Skeletal muscle tissue (tissue), 4 donors: ENCODE results near the gene SH3GLB1. TPM values are rescaled to one million over a fixed set of nuclear protein-coding genes. Genes with fewer than 3 reads are reported as not detected.

Experiments used
- H3K27ac ChIP-seq: one replicate; pipeline ENCODE4 v1.7.0; 2013; ENCODE audit warnings: mild to moderate bottlenecking, low read depth, low read length, inconsistent platforms
- H3K27me3 ChIP-seq, 3 donors: one replicate each; pipeline ENCODE4 v1.7.0; 2013; ENCODE audit warnings: low read length in 3 of 3; ENCODE audit not compliant: control insufficient read depth in 3 of 3, insufficient read depth in 3 of 3
- H3K36me3 ChIP-seq, 3 donors: one replicate each; pipeline ENCODE4 v1.7.0; 2013; ENCODE audit warnings: low read length in 3 of 3; ENCODE audit not compliant: control insufficient read depth in 3 of 3, insufficient read depth in 3 of 3
- H3K4me1 ChIP-seq, 3 donors: one replicate each; pipeline ENCODE4 v1.7.0; 2013; ENCODE audit warnings: low read length in 3 of 3, mild to moderate bottlenecking in 3 of 3; ENCODE audit not compliant: control insufficient read depth in 3 of 3, insufficient read depth in 3 of 3
- H3K4me3 ChIP-seq, 3 donors: one replicate each; pipeline ENCODE4 v1.7.0; 2013; ENCODE audit warnings: low read length in 3 of 3
- H3K9ac ChIP-seq, 3 donors: one replicate each; pipeline ENCODE4 v1.7.0; 2013; ENCODE audit warnings: low read length in 3 of 3, mild to moderate bottlenecking in 3 of 3, moderate library complexity in 2 of 3, low read depth in 1 of 3
- H3K9me3 ChIP-seq, 3 donors: one replicate each; pipeline ENCODE4 v1.7.0; 2013; ENCODE audit warnings: low read length in 3 of 3; ENCODE audit not compliant: control insufficient read depth in 3 of 3
- total RNA-seq: library from RNA; depleted of rRNA; stranded (reverse); fragments of >200 nt; gene quantifications from one replicate; pipeline ENCODE4 v1.2.3, GENCODE V29; 2014
- donor health status: Osteomylitis.

The SH3GLB1 gene
- total RNA-seq, 1 donor from 2014 or later, result 57.9 TPM

DNA sequence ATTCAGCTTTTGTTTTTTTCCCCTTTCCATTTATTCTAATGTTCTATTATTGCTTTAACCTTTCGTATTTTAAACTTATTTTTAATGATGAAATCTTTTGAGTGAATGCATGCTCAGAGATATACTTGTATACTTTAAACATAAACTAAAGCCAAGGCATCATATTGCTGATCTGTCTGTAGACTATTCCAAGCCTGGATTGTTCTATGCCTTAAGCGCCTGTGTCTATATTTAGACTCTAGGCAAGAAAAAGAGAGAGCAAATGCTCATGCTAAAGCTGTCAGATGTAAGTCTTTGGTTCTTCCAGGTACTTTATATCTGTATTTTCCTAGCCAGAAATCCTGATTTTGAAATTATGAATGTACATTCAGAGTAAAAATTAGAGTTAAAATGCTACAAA lies 14.4 kb downstream of the SH3GLB1 start:
- H3K4me3 ChIP-seq, result peak overlapping the region in 1 of 3 donors; percentile 36
- no peaks in the 10 kb centered on the region for H3K27me3 ChIP-seq
- no peaks in the 10 kb centered on the region for H3K9me3 ChIP-seq
- H3K36me3 ChIP-seq, result peaks cover 3 to 19% (median 18%) of the 10 kb centered on the region in 3 donors
- peaks cover 17 to 31% (median 23%) of the 10 kb centered on the region in 3 donors for H3K4me1 ChIP-seq
- H3K27ac ChIP-seq, result peak overlapping the region; percentile 42
- H3K9ac ChIP-seq, result peak overlapping the region in 2 of 3 donors; percentile 48 to 72

DNA sequence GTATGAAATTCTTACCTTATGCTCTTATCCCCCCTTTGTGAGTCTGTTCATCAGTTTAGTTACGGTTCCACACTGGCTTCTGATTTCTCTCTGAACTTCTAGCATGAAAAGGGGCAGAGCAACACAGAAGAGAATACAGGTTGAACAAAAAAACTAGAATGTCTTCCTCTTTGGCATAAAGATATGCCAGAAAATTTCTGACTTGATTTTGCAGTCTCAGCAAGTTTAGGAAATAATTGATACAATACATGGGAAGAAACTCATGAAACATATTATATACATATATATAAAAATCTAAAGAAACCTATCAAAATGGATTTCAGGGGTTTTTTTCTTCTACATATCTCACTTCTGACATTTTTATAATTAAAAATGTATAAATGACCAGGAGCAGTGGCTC lies 27.0 kb downstream of the SH3GLB1 start:
- Histone ChIP-seq H3K27me3 (no peaks in the 10 kb centered on the region), H3K4me3 (no peak overlapping the region), H3K9me3 (no peaks in the 10 kb centered on the region), H3K4me1 (no peaks in the 10 kb centered on the region), H3K36me3 (peaks cover 15 to 37% (median 30%) of the 10 kb centered on the region in 3 donors), H3K9ac (no peak overlapping the region), H3K27ac (no peak overlapping the region)

DNA sequence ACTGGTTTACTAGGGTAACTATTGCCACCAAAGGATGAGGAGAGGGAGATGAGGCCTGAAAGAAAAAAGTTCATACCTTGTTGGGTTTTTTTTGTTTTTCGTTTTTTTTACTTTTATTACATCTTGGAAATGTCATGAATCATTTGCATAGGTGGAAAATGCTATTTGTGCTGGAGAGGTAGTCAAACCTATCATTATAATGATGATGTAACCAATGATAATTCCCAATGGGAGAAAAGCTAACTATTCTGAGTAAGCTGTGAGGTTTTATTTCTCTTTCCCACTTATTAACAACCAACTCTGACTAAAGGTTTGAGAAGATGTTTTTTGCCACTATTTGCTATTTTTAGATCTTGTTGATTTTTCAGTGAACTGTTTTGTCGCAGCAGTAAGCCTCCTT lies 29.0 kb downstream of the SH3GLB1 start:
- H3K36me3 ChIP-seq, result peaks cover 21 to 48% (median 38%) of the 10 kb centered on the region in 3 donors
- H3K27me3 ChIP-seq, result no peaks in the 10 kb centered on the region
- H3K27ac ChIP-seq, result no peak overlapping the region
- no peaks in the 10 kb centered on the region for H3K4me1 ChIP-seq
- H3K9me3 ChIP-seq, result no peaks in the 10 kb centered on the region
- no peak overlapping the region for H3K4me3 ChIP-seq
- H3K9ac ChIP-seq, result no peak overlapping the region

DNA sequence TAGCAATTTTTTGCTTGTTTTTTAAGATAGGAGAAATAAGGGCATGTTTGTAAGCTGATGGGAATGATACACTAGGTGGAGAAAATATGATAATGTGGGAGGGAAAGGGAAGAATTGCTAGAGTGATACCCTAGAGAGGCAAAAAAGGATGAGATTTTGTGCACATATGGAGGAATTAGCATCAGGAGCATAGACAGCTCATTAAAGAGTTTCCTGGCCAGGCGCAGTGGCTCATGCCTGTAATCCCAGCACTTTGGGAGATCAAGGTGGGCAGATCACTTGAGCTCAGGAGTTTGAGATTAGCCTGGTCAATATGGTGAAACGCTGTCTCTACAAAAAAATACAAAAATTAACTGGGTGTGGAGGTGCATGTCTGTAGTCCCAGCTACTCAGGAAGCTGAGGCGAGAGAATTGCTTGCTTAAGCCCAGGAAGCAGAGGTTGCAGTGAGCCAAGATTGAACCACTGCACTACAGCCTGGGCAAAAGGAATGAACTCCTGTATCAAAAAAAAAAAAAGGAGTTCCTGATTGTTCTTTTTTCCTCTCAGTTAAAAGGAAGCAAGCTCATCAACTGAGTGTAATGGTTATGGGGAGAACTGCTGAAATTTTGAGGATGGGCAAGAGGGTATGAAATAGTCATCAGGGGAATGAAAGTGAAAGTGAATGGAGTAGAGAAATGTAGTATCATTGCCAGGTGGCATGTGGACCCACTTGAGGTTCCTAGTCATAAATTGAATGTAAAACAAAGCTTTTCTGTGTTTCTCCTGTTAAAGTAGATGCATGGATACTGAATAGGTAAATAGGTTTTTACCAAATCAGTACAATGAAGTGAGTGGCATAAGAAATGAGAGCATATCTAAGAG lies 35.5 kb downstream of the SH3GLB1 start:
- peaks cover 0 to 5% (median 0%) of the 10 kb centered on the region in 3 donors for H3K4me1 ChIP-seq
- peaks cover 29 to 65% (median 62%) of the 10 kb centered on the region in 3 donors for H3K36me3 ChIP-seq
- H3K9me3 ChIP-seq, result no peaks in the 10 kb centered on the region
- no peaks in the 10 kb centered on the region for H3K27me3 ChIP-seq
- H3K27ac ChIP-seq, result no peak overlapping the region
- no peak overlapping the region for H3K9ac ChIP-seq
- no peak overlapping the region for H3K4me3 ChIP-seq

DNA sequence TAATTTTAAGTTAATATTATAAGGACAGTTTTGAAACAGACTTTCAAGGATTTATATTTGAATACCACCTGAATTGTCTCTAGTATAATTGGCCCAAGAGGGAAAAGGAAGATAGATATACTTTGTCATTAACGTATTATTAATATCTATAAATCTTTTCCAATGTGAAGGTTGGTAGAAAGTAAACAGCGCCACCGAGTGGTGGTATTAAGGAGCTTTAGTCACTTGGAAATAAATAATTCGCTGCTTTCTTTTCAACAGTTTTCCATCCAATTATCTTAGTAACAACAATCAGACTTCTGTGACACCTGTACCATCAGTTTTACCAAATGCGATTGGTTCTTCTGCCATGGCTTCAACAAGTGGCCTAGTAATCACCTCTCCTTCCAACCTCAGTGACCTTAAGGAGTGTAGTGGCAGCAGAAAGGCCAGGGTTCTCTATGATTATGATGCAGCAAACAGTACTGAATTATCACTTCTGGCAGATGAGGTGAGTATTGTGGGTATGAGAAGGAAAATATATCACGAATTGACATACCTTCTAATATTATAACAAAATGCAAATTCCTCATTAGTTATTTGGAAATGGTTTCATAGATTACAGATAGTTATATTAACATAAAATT lies 37.7 kb downstream of the SH3GLB1 start:
- H3K36me3 ChIP-seq, result peaks cover 12 to 55% (median 52%) of the 10 kb centered on the region in 3 donors
- peaks cover 0 to 5% (median 0%) of the 10 kb centered on the region in 3 donors for H3K4me1 ChIP-seq
- no peak overlapping the region for H3K9ac ChIP-seq
- no peaks in the 10 kb centered on the region for H3K27me3 ChIP-seq
- no peak overlapping the region for H3K4me3 ChIP-seq
- H3K9me3 ChIP-seq, result no peaks in the 10 kb centered on the region
- no peak overlapping the region for H3K27ac ChIP-seq

DNA sequence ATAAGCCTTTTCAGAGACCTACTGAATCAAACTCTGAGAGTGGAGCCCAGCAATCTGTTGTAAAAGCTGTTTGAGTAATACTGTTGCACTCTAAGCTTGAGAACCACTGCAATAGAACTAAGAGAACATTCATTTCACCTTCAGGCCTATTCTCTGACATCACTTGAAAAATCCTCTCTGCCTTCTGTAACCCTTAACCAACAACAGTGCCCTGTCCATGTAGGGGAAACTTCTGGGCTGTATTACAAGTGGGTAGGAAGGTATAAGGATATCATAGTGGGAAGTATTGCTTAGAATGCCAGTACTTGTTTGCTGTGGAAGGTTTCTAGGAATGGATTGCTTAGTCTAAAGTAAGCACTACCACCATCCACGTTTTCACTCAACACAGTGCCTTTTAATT lies 42.9 kb downstream of the SH3GLB1 start:
- Histone ChIP-seq H3K4me3 (no peak overlapping the region), H3K9ac (peak overlapping the region in 1 of 3 donors; percentile 17), H3K27ac (no peak overlapping the region), H3K36me3 (peaks cover 7 to 32% (median 24%) of the 10 kb centered on the region in 3 donors), H3K9me3 (no peaks in the 10 kb centered on the region), H3K4me1 (no peaks in the 10 kb centered on the region), H3K27me3 (no peaks in the 10 kb centered on the region)

DNA sequence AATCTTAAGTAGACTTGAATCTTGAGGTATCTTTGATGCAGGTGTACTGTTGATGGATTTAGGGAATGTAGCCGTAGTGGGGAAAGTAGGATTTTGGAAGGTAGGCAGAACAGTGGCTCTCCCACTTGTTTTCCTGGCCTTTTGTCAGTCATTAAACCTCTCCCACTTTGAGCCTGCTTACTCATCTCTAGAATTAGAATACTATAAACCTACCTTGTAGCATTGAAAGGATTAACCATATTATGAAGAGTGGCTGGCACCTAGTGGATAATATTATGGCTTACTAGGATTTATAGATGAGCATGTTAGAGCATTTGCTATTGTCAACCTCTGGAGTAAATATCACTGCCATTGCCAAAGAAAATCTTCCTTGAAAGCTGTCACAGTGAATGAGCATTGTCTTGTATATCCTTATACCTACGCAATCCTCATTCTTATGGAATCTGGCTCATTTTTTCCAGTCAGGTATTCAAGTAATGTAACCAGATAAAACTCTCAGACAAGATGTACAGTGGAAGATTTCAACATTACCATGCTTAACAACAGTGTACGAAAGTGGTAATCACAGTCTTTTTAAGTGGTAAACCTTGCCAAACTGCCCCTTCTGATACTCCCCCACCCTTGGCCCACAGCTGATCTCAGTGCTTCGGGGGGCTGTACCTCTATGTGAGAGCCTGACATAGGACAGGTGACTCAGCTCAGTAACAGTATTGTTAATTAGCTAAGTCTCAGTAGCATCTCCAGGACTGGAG lies 44.4 kb downstream of the SH3GLB1 start:
- no peak overlapping the region for H3K27ac ChIP-seq
- no peaks in the 10 kb centered on the region for H3K9me3 ChIP-seq
- H3K4me1 ChIP-seq, result peaks cover under 1 to 6% (median 3%) of the 10 kb centered on the region in 3 donors
- H3K36me3 ChIP-seq, result peaks cover 0 to 23% (median 15%) of the 10 kb centered on the region in 3 donors
- H3K27me3 ChIP-seq, result no peaks in the 10 kb centered on the region
- no peak overlapping the region for H3K9ac ChIP-seq
- no peak overlapping the region for H3K4me3 ChIP-seq

DNA sequence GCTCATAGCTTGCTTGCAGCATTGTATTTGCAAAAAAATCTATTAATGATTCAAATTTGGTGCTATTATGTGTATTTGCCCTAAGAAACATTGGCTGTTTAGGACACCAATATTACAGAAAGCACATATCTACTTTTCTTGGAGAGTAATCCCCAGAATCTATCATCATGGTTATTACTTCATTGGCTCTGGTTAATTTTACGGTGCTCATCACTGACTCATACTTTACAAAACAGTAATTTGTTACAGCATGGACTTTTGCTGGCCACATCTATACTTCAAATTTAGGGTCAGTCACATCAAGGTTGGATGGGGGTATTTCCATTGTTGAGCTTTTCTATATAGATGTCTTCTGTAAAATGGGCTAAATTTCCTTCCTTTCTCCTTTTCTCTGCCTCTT lies 45.7 kb downstream of the SH3GLB1 start:
- H3K4me3 ChIP-seq, result no peak overlapping the region
- H3K27ac ChIP-seq, result no peak overlapping the region
- no peaks in the 10 kb centered on the region for H3K27me3 ChIP-seq
- no peak overlapping the region for H3K9ac ChIP-seq
- no peaks in the 10 kb centered on the region for H3K9me3 ChIP-seq
- peaks cover 3 to 16% (median 9%) of the 10 kb centered on the region in 3 donors for H3K4me1 ChIP-seq
- H3K36me3 ChIP-seq, result peaks cover 0 to 12% (median 6%) of the 10 kb centered on the region in 3 donors

DNA sequence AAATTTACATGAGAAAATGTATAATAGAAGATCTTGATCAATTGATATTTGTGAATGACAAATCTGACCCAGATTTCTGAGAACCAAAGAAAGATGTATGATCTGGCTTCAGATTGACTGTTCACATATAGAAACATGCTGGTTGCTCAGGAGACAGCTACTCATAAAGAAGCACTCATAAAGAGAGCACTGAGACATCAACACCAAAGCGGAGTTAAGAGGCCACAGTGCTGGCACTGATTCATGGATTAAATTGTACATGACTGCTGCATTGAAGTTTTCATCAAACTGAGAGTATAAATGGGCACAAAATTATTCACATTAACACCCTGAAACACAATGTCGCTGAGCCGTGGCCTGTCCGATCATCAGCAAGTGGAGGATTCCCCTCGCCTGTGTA lies 46.2 kb downstream of the SH3GLB1 start:
- Histone ChIP-seq H3K9ac (no peak overlapping the region), H3K4me3 (no peak overlapping the region), H3K4me1 (peaks cover 3 to 16% (median 9%) of the 10 kb centered on the region in 3 donors), H3K36me3 (peaks cover 0 to 7% (median 3%) of the 10 kb centered on the region in 3 donors), H3K27me3 (no peaks in the 10 kb centered on the region), H3K9me3 (no peaks in the 10 kb centered on the region), H3K27ac (no peak overlapping the region)
